ENCODE data around the gene TTC34.
A peak's percentile ranks its signal among the peaks of the same experiment; 100 is the strongest.
"Not testable (repeated sequence)": the region's sequence is repeated elsewhere in the genome, so short reads cannot be mapped to it uniquely, and the experiment has no call there.

Gene TTC34

DNA sequence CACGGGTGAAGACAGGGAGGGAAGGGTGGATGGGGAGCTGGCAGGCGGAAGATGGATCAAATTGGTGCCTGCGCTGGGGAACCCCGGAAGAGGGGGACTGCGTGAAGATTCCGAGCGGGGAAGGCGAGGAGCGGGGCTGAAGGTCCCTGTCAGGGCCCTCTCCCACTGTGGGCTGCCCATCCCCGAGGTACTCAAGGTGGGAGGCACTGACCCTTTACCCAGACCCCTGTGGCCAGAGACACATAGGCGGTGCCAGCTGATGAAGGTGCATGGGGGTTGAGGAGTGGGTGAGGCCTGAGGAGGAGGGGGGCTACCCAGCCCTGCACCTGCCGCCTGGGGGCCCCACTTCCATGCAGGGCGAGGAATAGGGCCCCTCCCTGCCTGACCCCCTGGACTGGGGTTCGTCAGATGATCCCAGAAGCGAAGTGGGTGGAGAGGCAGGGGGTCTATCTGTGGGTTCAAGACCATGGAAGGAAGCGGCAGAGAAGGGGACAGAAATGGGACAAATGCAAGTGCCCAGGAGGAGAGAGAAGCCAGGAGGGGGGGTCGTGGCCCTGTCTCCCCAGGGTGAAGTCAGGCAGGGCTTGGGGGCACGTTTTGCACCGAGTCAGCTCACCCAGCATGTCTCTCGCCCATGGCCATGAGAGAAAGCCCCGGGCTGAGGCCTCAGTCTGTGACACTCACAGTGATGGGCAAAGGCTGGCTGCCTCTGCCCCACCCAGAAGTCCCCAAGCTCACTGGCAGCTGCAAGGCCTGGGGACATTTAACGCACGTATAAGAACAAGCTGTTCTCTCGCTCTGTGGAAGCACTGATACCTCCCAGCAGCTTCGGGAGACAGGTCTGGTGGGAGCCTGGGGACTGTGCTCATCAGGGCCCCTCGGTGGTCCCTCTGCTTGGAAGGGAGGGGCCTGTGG, 161.6 kb downstream of the TTC34 start:
- DNase-seq: no peak

DNA sequence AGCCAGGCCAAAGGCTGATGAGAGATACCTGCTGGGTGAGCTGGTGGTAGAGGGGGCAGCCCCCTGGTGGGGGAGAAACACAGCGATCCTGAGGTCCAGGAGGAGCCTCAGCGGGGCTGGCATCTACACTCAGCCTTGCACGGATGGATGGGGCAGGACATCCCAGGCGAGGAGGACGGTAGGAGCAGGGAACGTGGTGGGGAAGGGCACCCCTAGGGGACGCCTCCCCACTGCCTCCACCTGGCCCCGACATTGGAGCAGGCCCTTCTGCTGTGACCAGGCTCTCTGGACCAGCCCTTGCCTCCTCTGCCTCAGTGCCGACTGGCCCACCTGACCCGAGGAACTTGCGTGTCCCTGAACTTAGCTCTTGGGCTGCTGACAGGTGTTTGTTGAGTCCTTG, 162.3 kb downstream of the TTC34 start:
- DNase-seq: no peak

DNA sequence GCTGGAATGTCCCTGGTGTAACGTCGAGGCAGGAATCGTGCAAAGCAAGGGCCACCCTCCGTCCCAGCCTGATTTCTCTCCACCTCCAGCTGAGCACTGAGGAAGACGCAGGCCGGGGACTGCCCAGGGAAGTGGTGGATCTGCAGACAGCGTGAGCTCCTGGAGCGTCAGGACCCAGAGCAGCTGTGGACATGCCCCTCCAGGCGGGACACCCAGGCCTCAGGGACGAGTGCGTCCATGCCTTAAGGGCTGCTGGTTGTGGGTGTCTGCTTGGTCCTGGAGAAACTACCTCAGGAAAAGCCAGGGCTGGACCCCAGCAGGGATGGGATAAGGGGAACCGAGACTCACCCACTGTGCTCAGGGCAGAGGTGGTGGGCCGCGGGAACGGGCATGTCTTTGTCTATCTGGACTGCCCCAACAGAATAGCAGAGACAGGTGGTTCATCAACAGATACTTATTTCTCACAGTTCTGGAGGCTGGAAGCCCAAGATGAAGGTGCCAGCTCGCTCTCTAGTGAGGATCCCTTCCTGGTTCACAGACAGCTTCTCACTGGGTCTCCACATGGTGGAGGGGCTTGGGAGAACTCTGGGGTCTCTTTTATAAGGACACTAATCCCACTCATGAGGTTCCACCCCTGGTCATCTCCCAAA, 162.9 kb downstream of the TTC34 start:
- DNase-seq: no peak

DNA sequence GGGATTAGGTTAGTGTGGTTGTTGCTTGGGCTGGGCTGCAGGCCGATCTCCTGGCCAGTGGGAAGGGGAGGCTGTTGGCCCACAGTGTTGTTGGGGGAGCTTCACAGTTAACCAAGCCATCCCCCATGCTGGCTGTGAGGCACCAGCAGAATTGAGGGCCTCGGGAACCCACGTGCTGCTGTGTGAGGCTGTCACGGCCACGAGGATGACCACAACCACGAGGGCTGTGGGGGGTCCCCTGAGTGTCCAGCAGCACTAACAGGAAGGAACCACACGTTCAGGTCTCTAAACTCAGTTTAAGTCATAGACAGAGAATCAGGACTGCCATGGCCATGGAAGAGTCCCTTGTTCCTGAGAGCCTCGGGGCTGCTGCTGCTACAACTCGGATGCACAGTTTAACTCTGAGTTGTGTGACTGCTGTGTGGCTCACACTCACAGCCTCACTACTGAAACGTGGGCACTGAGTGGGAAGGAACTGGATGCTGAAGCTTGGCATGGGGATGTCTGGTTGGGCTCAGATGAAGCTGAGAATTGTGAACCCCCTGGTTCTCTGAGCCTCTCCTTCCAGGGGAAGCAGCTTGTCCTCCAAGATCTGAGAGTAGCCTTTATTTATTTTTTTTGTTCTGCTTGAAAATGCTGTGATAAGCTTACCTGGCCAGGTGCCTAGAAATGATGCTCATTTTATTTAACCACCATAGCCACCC, 163.9 kb downstream of the TTC34 start:
- DNase-seq: no peak

- no peak for DNase-seq
Measured at GRCh38 chr1:2636733-2637132, 164.8 kb downstream of the TTC34 start.

GRCh38 chr1:2635361-2636010, 166.0 kb downstream of the TTC34 start:
- DNase-seq: no peak

DNA sequence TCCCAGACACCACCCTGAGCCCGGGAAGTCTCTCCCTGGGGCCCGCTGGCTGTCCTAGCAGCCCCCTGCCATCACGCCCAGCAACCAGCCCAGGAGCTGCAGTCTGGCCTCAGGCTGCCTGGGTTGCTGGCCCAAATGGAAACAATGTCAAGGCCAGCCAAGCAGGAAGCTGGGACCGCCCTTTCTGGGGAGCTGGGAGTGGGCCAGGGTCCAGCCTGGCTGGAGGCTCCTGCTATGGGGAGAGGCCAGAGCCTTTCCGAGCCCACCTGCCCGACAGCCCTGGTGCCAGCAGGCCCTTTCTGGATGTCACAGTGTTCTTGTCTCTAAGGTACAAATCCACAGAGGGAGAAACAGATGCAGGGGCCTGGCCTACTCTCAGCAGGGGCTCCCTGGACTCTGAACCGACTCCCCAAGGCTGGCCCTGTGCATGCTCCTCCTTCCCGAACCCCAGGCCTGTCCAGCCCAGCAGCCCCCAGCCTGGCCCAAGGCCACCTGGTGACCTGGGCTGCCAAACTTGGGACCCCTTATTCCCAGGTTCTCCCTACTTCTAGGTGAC, 167.5 kb downstream of the TTC34 start:
- DNase-seq: no peak

GRCh38 chr1:2633366-2633935, 168.0 kb downstream of the TTC34 start:
- no peak for DNase-seq

DNA sequence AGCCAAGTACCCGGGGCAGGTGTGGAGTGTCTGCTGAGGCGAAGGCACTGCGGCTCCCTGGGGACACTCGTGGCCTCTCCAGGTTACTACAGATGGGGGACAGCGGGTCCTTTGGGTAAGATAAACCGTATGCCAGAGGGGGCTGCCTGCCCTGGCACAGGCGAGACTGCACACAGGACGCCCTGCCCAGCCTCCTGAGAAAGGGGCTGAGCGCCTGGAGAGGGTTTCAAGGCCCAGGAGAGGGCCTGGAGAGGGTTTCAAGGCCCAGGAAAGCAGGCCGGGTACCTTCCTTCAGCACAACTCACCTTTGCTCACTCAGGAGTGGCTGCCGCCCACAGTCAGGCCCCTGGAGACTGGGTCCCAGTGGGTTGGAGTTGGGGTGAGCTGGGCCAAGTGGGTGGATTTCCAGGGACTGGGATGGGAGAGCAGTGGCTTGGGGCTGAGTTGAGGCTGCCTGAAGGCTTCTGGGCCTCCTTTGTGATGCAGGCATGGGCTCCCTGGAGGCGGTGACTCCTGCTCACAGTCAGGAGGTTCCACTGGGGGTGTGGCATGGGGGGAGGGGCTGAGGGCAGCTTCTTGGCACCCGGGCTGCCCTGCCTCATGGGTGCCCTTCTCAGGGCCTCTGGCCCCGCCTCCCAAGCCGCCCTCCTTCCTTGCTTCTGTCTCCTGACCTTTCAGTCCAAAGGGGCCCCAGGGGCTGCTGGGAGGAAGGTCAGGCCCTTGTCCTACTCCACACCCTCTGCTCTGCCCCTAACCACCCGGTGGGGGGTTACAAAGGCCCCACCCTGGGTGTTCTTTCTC, 168.7 kb downstream of the TTC34 start, which contains the start of gene MMEL1:
TSS of gene MMEL1 (minus strand) at position 456 of the 801 bp plus-strand sequence. CDS start 3,532 bp downstream, outside the sequence.
- no peak for DNase-seq

- no peak for DNase-seq
Measured at GRCh38 chr1:2632051-2632430, 169.5 kb downstream of the TTC34 start.

- no peak for DNase-seq
Measured at GRCh38 chr1:2631136-2632050, 170.1 kb downstream of the TTC34 start.

DNA sequence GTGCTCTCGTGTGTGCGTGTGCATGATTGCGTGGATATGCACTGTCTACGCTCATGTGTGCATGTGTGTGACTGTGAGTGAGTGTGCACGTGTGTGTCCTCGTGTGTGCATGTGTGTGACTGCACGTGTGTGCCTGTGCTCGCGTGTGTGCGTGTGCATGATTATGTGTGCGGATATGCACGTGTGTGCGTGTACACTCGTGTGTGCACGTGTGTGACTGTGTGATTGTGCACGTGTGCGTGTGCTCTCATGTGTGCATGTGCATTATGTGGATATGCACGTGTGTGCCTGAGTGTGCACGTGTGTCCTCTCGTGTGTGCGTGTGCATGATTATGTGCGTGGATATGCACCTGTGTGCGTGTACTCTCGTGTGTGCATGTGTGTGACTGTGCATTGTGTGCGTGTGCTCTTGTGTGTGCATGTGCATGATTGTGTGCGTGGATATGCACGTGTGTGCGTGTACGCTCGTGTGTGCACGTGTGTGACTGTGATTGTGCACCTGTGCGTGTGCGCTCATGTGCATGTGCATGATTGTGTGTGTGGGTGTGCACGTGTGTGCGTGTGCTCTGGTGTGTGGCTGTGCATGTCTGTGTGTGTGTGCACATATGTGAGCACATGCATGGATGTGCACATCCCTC, 170.9 kb downstream of the TTC34 start:
- DNase-seq: no peak

DNA sequence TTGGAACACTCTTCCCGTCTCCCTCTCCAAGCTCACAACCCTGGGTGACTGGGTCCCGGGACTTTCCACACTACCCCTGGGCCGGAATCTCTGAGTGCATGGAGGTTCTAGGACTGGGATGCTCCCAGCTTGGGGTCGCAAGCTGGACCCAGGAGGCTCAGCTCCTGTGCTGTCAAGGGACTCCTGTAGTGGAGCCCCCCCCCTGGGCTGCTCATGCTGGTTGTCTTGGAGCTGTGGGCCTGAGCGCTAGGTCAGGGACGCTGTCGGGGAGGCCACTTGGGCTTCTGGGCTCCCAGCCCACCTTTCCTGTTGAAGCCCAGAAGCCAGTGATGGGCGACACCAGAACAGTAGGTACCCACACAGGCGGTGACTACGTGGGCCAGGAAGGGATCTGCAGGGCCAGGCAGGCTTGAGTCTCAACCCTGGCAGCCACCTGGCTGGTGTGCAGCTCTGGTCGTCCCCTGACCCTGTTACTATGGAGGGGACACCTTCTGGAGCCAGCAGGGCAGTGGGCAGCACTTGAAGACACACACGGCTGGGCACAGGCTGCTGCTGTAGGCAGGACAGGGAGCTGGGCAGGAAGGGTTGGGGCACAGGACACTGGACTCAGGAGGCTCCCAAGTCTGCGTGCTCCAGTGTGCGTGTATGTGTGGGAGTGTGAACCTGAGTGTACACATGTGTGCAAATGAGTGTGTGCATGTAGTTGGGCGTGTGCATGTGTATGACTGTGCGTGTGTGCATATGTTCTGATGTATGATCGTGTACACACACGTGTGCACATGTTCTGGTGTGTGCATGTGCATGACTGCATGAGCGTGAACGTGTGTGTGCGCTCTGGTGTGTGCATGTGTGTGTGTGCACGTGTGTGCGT, 171.6 kb downstream of the TTC34 start:
- no peak for DNase-seq

- DNase-seq: peak; percentile 47
Measured at GRCh38 chr1:2628933-2629626, 172.4 kb downstream of the TTC34 start.

DNA sequence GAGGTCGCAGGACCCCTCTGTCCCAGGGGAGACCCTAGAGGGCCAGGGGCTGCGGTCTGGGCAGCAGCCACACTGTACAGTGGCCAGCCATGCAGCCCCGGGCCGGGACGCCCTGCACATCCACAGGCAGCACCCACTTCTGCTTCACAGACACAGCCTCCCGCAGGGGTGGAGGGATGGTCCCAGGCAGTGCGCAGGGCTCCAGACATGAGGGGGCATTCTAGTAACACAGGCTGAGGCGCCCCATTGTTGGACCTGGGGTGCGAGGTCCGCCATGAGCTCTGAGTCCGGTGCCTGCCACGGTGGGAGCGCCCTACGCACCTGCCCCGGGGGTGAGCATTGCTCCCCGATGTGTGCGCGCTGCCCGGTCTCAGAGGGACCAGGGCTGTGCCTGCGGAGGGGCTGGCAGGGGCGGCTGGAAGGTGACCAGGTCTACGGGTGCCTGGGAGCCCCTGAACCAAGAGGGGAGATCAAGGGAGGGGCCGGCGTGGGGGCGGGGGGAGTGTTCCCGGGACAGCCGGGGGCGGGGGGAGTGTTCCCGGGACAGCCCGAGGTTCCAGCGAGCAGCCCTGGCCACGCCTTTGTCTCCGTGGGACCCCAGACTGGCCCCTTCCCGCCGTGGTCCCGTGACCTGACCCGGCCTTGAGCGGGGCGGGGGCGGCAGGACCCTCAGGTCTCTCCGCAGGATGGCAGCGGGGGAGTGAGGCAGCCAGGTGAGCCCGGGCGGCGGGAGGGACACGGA, 173.1 kb downstream of the TTC34 start:
- DNase-seq: no peak

GRCh38 chr1:2627746-2628145, 173.7 kb downstream of the TTC34 start:
- no peak for DNase-seq

- not testable (repeated sequence) for DNase-seq
Measured at GRCh38 chr1:2625748-2626147, 175.7 kb downstream of the TTC34 start.
